GM21786 (cell line): Measurements from ENCODE around the gene CD22.
"Not testable (repeated sequence)": the region's sequence is repeated elsewhere in the genome, so short reads cannot be mapped to it uniquely, and the experiment has no call there.

Experiments
- ATAC-seq: cut with Tn5 transposase; IDR thresholded peaks from one replicate; pipeline ENCODE4 v1.9.1; 2021; ENCODE audit not compliant: unreplicated experiment

CD22 gene

GRCh38 chr19:35357867-35358573, 29.0 kb downstream of the CD22 start, which contains the start of gene FFAR3:
Gene FFAR3 (plus strand): TSS chr19:35358460. CDS start chr19:35358891, 431 bp downstream.
- ATAC-seq: no peak

- ATAC-seq: not testable (repeated sequence)
Observed at GRCh38 chr19:35358834-35359233, 29.8 kb downstream of the CD22 start.

GRCh38 chr19:35359395-35359794, 30.4 kb downstream of the CD22 start:
- ATAC-seq: not testable (repeated sequence)

GRCh38 chr19:35360081-35360480, 31.1 kb downstream of the CD22 start:
- not testable (repeated sequence) for ATAC-seq

GRCh38 chr19:35360880-35361420, 32.0 kb downstream of the CD22 start:
- ATAC-seq: no peak

- ATAC-seq: no peak
Observed at GRCh38 chr19:35362261-35363000, 33.4 kb downstream of the CD22 start.

GRCh38 chr19:35363001-35363590, 34.1 kb downstream of the CD22 start:
- ATAC-seq: no peak

- ATAC-seq: no peak
Observed at GRCh38 chr19:35363711-35364425, 34.9 kb downstream of the CD22 start.

- ATAC-seq: no peak
Observed at GRCh38 chr19:35365303-35365702, 36.3 kb downstream of the CD22 start.

- ATAC-seq: no peak
Observed at GRCh38 chr19:35368378-35368777, 39.4 kb downstream of the CD22 start.

GRCh38 chr19:35369522-35369921, 40.5 kb downstream of the CD22 start:
- ATAC-seq: no peak

- no peak for ATAC-seq
Observed at GRCh38 chr19:35370722-35371121, 41.7 kb downstream of the CD22 start, which contains the start of gene GPR42. Gene GPR42 (plus strand): TSS chr19:35371068. CDS start chr19:35371360, 292 bp downstream.

GRCh38 chr19:35373492-35373891, 44.5 kb downstream of the CD22 start:
- no peak for ATAC-seq

- ATAC-seq: not testable (repeated sequence)
Observed at GRCh38 chr19:35374031-35374430, 45.0 kb downstream of the CD22 start.

GRCh38 chr19:35375505-35376307, 46.7 kb downstream of the CD22 start:
- no peak for ATAC-seq

GRCh38 chr19:35377656-35378055, 48.7 kb downstream of the CD22 start:
- ATAC-seq: no peak

GRCh38 chr19:35378356-35378755, 49.4 kb downstream of the CD22 start:
- no peak for ATAC-seq

- ATAC-seq: not testable (repeated sequence)
Observed at GRCh38 chr19:35379545-35379944, 50.6 kb downstream of the CD22 start.

GRCh38 chr19:35379992-35380391, 51.0 kb downstream of the CD22 start:
- no peak for ATAC-seq
